ENCODE data around the gene MYPOP. TPM values are rescaled to one million over a fixed set of nuclear protein-coding genes. Genes with fewer than 3 reads are reported as not detected.

MYPOP gene
- total RNA-seq (2021), result 13.6 TPM in 2 replicates
- Bru-seq, nascent RNA, result percentile 47 among the genes with signal in this experiment
- percentile 55 among the genes with signal in this experiment for BruChase-seq, experiment 1, labeled RNA remaining after a 2-hour chase
- BruChase-seq, experiment 2, labeled RNA remaining after a 6-hour chase, result percentile 61 among the genes with signal in this experiment
- long read RNA-seq, partial matches to known transcripts, result 0 of 26 reads
- long read RNA-seq, other reads (novel, unspliced or antisense), result 25 of 26 reads

- H3K9me3 ChIP-seq (ENCODE audit: insufficient read depth, low read depth), result no peaks in the 10 kb centered on the region
- H3K4me3 ChIP-seq, result peak within 1 kb of the TSS; percentile 95
- no peak for DNase-seq
- POLR2A ChIA-PET (ENCODE audit: unreplicated experiment), result interaction anchor here (0.5 to 1.1 kb wide), 8 partner anchors 39 to 405 kb away, joined by 3 to 14 read pairs (median 4); partner anchors contain the start of genes CCDC61 and RTN2
- peaks cover 17% of the 10 kb centered on the region for H3K79me2 ChIP-seq (ENCODE audit: low read depth)
- peak within 1 kb of the TSS; percentile 99 for H3K4me2 ChIP-seq
- no TSS peak for BruUV-seq (replicated peaks)
- H3K36me3 ChIP-seq (ENCODE audit: low read depth), result peaks cover 16% of the 10 kb centered on the region; the same call in 1 of the 2 replicates
- H3K4me1 ChIP-seq (replicated peaks; ENCODE audit: insufficient read depth), result peaks cover 32% of the 10 kb centered on the region
- intact Hi-C loops (cut with micrococcal nuclease; ENCODE audit: unreplicated experiment), result no loop called here
- H3K27me3 ChIP-seq (ENCODE audit: insufficient read depth, low read depth), result no peaks in the 10 kb centered on the region
- H3K27ac ChIP-seq, result peak within 1 kb of the TSS; percentile 7
- peaks cover 41% of the 10 kb centered on the region for H3F3A ChIP-seq (ENCODE audit: insufficient read depth, low read depth)
- H3K9me2 ChIP-seq (ENCODE audit: insufficient read depth), result no peaks in the 10 kb centered on the region
- H2AFZ ChIP-seq, result peak within 1 kb of the TSS; percentile 97
- TF ChIP-seq CTCF (conservative IDR thresholded peaks at IDR 0.05), result no peak
- no peak for TF ChIP-seq EZH2 (IDR thresholded peaks at IDR 0.05; ENCODE audit: low read depth)
- no peaks in the 10 kb centered on the region for H4K20me1 ChIP-seq (ENCODE audit: insufficient read depth)
- CTCF ChIA-PET, result interaction anchor here (0.6 to 1.3 kb wide), 5 partner anchors 85 to 224 kb away, joined by 3 to 15 read pairs (median 4); partner anchors contain the start of gene DMPK
These were observed at the start of gene MYPOP for GRCh38 chr19:45901912-45902650. TSS of gene MYPOP (minus strand) at chr19:45902613. CDS start at chr19:45901773, 840 bp downstream.

GRCh38 chr19:45947926-45948325 lies 45.5 kb upstream of the MYPOP start:
- no peaks in the 10 kb centered on the region for H3K9me2 ChIP-seq (ENCODE audit: insufficient read depth)
- no peak overlapping the region for H2AFZ ChIP-seq
- intact Hi-C loops (cut with micrococcal nuclease; ENCODE audit: unreplicated experiment), result no loop called here
- no peak overlapping the region for H3K27ac ChIP-seq
- H3K79me2 ChIP-seq (ENCODE audit: low read depth), result no peaks in the 10 kb centered on the region
- no peak overlapping the region for H3K4me2 ChIP-seq
- no peaks in the 10 kb centered on the region for H3K36me3 ChIP-seq (ENCODE audit: low read depth)
- no peaks in the 10 kb centered on the region for H3K4me1 ChIP-seq (replicated peaks; ENCODE audit: insufficient read depth)
- no peaks in the 10 kb centered on the region for H3K9me3 ChIP-seq (ENCODE audit: insufficient read depth, low read depth)
- TF ChIP-seq CTCF (conservative IDR thresholded peaks at IDR 0.05) (no peak), EZH2 (IDR thresholded peaks at IDR 0.05; ENCODE audit: low read depth) (no peak)
- no peaks in the 10 kb centered on the region for H3F3A ChIP-seq (ENCODE audit: insufficient read depth, low read depth)
- peak in 1 of 2 experiments; percentile 49 for DNase-seq
- CTCF ChIA-PET, result no interaction called here
- no TSS peak for BruUV-seq (replicated peaks)
- no peak overlapping the region for H3K4me3 ChIP-seq
- POLR2A ChIA-PET (ENCODE audit: unreplicated experiment), result interaction anchor here (0.5 to 0.6 kb wide), 2 partner anchors 28 to 217 kb away, joined by 3 read pairs; partner anchors contain the start of gene FBXO46
- no peaks in the 10 kb centered on the region for H4K20me1 ChIP-seq (ENCODE audit: insufficient read depth)
- H3K27me3 ChIP-seq (ENCODE audit: insufficient read depth, low read depth), result peaks cover 44% of the 10 kb centered on the region

- no peak overlapping the region for H2AFZ ChIP-seq
- H3K9me2 ChIP-seq (ENCODE audit: insufficient read depth), result no peaks in the 10 kb centered on the region
- BruUV-seq (replicated peaks), result no TSS peak
- CTCF ChIA-PET, result interaction anchor here (0.6 kb wide), 1 partner anchor 437 kb away, joined by 4 read pairs; no protein-coding TSS in a partner anchor
- H3K27ac ChIP-seq, result no peak overlapping the region
- TF ChIP-seq EZH2 (IDR thresholded peaks at IDR 0.05; ENCODE audit: low read depth) (no peak), CTCF (conservative IDR thresholded peaks at IDR 0.05) (no peak)
- H3F3A ChIP-seq (ENCODE audit: insufficient read depth, low read depth), result no peaks in the 10 kb centered on the region
- no peaks in the 10 kb centered on the region for H3K36me3 ChIP-seq (ENCODE audit: low read depth)
- H3K79me2 ChIP-seq (ENCODE audit: low read depth), result no peaks in the 10 kb centered on the region
- no peak overlapping the region for H3K4me2 ChIP-seq
- no peak overlapping the region for H3K4me3 ChIP-seq
- no peak for DNase-seq
- POLR2A ChIA-PET (ENCODE audit: unreplicated experiment), result interaction anchor here (0.6 kb wide), 1 partner anchor 76 kb away, joined by 3 read pairs; no protein-coding TSS in a partner anchor
- H3K9me3 ChIP-seq (ENCODE audit: insufficient read depth, low read depth), result no peaks in the 10 kb centered on the region
- H3K27me3 ChIP-seq (ENCODE audit: insufficient read depth, low read depth), result peaks cover 47% of the 10 kb centered on the region
- H4K20me1 ChIP-seq (ENCODE audit: insufficient read depth), result 0 out of 2 replicates have a peak, but pooled peaks cover 6% of the 10 kb centered on the region
- no peaks in the 10 kb centered on the region for H3K4me1 ChIP-seq (replicated peaks; ENCODE audit: insufficient read depth)
- intact Hi-C loops (cut with micrococcal nuclease; ENCODE audit: unreplicated experiment), result no loop called here
These were observed 38.0 kb upstream of the MYPOP start for GRCh38 chr19:45940515-45940805.
